Naive thymus-derived CD8-positive, alpha-beta T cell (primary cell): Measurements from ENCODE around the gene PRPF31. TPM values are rescaled to one million over a fixed set of nuclear protein-coding genes. Genes with fewer than 3 reads are reported as not detected.

Experiments used
- ATAC-seq, 2 donors: fragments of 150-1000 bp; cut with Tn5 transposase in 1 of 2; sonication (Bioruptor Pico), chemical (Tn5 transposase) in 1 of 2; 1 replicate in 1 of 2; 2 replicates in 1 of 2; pipeline ENCODE4 v1.10.0; 2021; ENCODE audit warnings: mild to moderate bottlenecking in 2 of 2, moderate library complexity in 2 of 2
- POLR2A ChIA-PET: fragments of 350-600 bp; sonication (Branson Sonifier 250); formaldehyde crosslinking; loops from one replicate; lab custom pipeline; 2021; ENCODE audit warnings: antibody characterized with exemption; lab: Charles Lee
- DNase-seq, 10 donors: peaks; one replicate each; pipeline versions ENCODE4 v3.0.0 to v3.0.0-alpha.2; 2020 to 2022
- H3K27ac Mint-ChIP-seq, 10 donors: one replicate each; pipeline ENCODE4 v1.8.0; 2020 to 2022; ENCODE audit warnings: mild to moderate bottlenecking in 10 of 10, mixed read lengths in 10 of 10, moderate library complexity in 4 of 10, inconsistent platforms in 1 of 10
- H3K27me3 Mint-ChIP-seq, 5 donors: one replicate each; pipeline ENCODE4 v1.8.0; 2021 to 2022; ENCODE audit warnings: mixed read lengths in 5 of 5
- H3K36me3 Mint-ChIP-seq, 3 donors: one replicate each; pipeline ENCODE4 v1.8.0; 2020 to 2022; ENCODE audit warnings: mixed read lengths in 3 of 3, mild to moderate bottlenecking in 2 of 3, inconsistent platforms in 1 of 3
- H3K4me1 Mint-ChIP-seq, 4 donors: one replicate each; pipeline ENCODE4 v1.8.0; 2021 to 2022; ENCODE audit warnings: mixed read lengths in 4 of 4
- H3K4me3 Mint-ChIP-seq, 10 donors: one replicate each; pipeline ENCODE4 v1.8.0; 2020 to 2022; ENCODE audit warnings: mild to moderate bottlenecking in 10 of 10, mixed read lengths in 10 of 10, moderate library complexity in 6 of 10, inconsistent platforms in 1 of 10
- H3K9me3 Mint-ChIP-seq, 9 donors: one replicate each; pipeline ENCODE4 v1.8.0; 2020 to 2022; ENCODE audit warnings: mixed read lengths in 9 of 9, mild to moderate bottlenecking in 3 of 9, inconsistent platforms in 1 of 9, moderate library complexity in 1 of 9
- polyA plus RNA-seq, 3 donors: library from polyadenylated mRNA; unstranded; fragments of 300-500 nt; fragmentation: Illumina TruSeq; gene quantifications; one replicate each; pipeline ENCODE4 v1.2.3, GENCODE V29; 2021
- total RNA-seq, 8 experiments: library from RNA in 2 of 8; stranded (reverse) in 2 of 8; gene quantifications; one replicate each; pipeline ENCODE4 v1.2.3 and lab custom pipeline; 2021 to 2026

PRPF31 gene
- total and polyA plus RNA-seq, 5 experiments from 2014 or later, result 64.0 to 86.8 (median 80.8) TPM

DNA sequence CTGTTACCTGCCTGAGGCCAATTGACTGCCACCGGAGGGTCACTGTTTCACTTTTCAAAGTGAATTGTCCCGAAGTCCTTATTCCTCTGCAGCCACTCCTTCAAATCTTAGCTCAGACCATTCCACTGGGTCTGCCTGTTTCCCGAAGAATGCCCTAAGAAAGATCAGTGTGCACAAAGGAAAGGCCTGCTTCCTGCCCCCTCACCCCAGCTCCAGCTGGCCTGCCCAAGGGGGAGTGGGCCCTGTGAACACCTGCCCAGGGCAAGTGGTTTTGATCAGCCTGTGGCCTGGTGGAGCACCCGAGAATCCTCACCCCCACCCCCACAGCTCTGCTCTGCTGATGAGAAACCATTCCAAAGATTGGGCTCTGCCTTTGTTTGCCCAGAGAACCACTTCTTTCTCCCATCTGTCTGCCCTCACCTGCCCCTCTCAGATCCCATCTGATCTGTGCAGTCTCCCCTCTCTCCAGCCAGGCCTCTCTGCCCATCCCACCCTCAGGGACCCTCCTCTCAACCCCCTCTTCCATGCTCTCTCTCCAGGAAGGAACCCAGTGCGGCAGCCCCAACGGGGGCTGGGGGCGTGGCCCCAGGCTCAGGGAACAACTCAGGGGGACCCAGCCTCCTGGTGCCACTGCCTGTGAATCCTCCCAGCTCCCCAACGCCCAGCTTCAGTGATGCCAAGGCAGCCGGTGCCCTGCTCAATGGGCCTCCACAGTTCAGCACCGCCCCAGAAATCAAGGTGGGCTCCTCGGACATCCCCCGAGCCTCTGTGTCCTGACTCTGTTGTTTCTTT, 33.7 kb downstream of the PRPF31 start:
- Mint-ChIP-seq H3K4me3 (no peak overlapping the region), H3K36me3 (peaks cover 0 to 86% (median 2%) of the 10 kb centered on the region in 3 donors), H3K4me1 (peaks cover 9 to 30% (median 23%) of the 10 kb centered on the region in 4 donors), H3K9me3 (no peaks in the 10 kb centered on the region), H3K27ac (peak overlapping the region in 9 of 10 donors; percentile 25 to 88 (median 52)), H3K27me3 (no peaks in the 10 kb centered on the region)
- DNase-seq (no peak), ATAC-seq (no peak)
- POLR2A ChIA-PET, result interaction anchor here (0.6 to 5.4 kb wide), 3 partner anchors 10 to 14 kb away, joined by 3 to 36 read pairs (median 10); partner anchors contain the start of genes CNOT3 and LENG1

DNA sequence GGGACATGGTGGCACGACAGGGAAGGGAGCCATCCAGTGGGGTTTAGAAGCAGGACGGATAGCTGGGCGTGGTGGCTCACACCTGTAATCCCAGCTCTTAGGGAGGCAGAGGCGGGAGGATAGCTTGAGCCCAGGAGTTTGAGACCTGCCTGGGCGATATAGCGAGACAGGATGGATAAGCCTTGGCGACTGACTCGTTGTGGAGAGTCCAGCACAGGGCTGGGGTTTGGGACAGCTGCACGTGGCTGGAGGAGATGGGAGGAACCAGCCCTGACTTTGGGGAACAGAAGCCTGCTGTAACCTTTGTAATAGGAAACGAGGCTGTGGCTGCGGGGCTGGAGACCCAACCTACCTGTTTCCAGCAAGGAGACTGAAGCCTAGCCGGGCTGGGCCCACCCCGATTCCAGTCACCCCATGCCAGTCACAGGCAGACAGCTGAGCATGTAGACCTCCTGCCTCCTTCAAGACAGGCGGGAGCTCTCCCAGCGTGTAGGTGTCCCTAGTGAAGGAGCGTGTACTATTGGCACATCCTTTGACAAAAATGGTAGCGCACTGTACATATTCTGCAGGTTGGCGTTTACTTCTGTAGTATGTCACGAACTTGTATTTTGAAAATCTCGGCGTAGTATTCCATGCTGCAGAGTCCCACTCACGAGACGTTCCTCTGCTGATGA, 35.9 kb downstream of the PRPF31 start:
- POLR2A ChIA-PET, result interaction anchor here (1.3 to 5.4 kb wide), 3 partner anchors 10 to 14 kb away, joined by 3 to 36 read pairs (median 4); partner anchors contain the start of gene CNOT3
- Mint-ChIP-seq H3K4me1 (peaks cover 18 to 46% (median 33%) of the 10 kb centered on the region in 4 donors), H3K27me3 (no peaks in the 10 kb centered on the region), H3K27ac (peak overlapping the region in 7 of 10 donors; percentile 20 to 86 (median 65)), H3K9me3 (no peaks in the 10 kb centered on the region), H3K36me3 (peaks cover 7 to 84% (median 10%) of the 10 kb centered on the region in 3 donors), H3K4me3 (peak overlapping the region in 1 of 10 donors; percentile 36)
- no peak for ATAC-seq
- no peak for DNase-seq

DNA sequence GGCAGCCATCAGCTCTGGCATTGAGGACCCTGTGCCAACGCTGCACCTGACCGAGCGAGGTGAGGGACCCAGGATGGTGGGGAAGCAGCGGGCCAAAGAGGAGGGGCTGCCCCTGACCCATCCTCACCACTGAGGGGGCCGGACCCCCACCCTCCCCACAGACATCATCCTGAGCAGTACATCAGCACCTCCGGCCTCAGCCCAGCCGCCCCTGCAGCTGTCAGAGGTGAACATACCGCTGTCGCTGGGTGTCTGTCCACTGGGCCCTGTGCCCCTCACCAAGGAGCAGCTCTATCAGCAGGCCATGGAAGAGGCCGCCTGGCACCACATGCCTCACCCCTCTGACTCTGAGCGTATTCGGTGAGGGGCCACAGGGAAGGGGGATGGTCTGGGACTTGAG, 36.7 kb downstream of the PRPF31 start:
- Mint-ChIP-seq H3K27ac (peak overlapping the region in 2 of 10 donors; percentile 51 to 80), H3K36me3 (peaks cover 7 to 83% (median 10%) of the 10 kb centered on the region in 3 donors), H3K4me3 (no peak overlapping the region)

DNA sequence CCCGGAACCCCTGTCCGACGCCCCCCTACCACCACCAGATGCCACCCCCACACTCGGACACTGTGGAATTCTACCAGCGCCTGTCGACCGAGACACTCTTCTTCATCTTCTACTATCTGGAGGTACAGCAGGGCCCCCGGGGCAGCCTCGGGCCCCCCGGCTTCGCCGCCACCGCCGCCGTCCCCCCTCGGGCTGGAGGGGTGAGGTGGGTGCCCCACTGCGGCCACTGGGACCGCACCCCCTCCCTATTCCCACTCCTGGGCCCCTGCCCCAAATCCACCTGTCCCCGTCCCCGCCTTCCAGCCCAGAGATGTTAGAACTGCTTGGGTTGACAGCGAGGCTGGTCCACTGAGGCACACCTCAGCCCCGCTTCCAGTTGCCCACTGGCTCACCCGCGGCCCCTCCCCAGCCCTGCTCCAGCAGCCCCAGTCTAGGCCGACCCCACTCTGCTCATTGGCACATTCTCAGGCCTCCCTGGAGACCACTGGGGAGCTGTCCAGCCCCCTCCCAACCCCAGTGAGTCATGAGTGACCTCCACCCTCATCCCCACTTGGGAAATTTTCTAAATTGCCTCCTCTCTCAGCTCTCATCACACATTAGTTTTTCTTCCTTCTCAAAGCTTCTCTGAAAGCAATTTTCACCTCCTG, 37.4 kb downstream of the PRPF31 start:
- DNase-seq, result no peak
- peak overlapping the region in 8 of 10 donors; percentile 20 to 86 (median 47) for H3K27ac Mint-ChIP-seq
- no peaks in the 10 kb centered on the region for H3K9me3 Mint-ChIP-seq
- ATAC-seq, result no peak
- peaks cover 7 to 85% (median 10%) of the 10 kb centered on the region in 3 donors for H3K36me3 Mint-ChIP-seq
- no peaks in the 10 kb centered on the region for H3K27me3 Mint-ChIP-seq
- peaks cover 28 to 56% (median 40%) of the 10 kb centered on the region in 4 donors for H3K4me1 Mint-ChIP-seq
- POLR2A ChIA-PET, result interaction anchor here (0.8 to 5.4 kb wide), 2 partner anchors 16 to 17 kb away, joined by 3 to 36 read pairs; partner anchors contain the start of gene CNOT3
- peak overlapping the region in 3 of 10 donors; percentile 22 to 60 (median 41) for H3K4me3 Mint-ChIP-seq

More for the DNA sequence above, 36.7 kb downstream of the PRPF31 start:
- peaks cover 22 to 54% (median 38%) of the 10 kb centered on the region in 4 donors for H3K4me1 Mint-ChIP-seq
- no peak for DNase-seq
- POLR2A ChIA-PET, result interaction anchor here (5.4 kb wide), 1 partner anchor 15 kb away, joined by 36 read pairs; the partner anchor contains the start of gene CNOT3
- H3K9me3 Mint-ChIP-seq, result no peaks in the 10 kb centered on the region
- no peaks in the 10 kb centered on the region for H3K27me3 Mint-ChIP-seq
- ATAC-seq, result no peak

DNA sequence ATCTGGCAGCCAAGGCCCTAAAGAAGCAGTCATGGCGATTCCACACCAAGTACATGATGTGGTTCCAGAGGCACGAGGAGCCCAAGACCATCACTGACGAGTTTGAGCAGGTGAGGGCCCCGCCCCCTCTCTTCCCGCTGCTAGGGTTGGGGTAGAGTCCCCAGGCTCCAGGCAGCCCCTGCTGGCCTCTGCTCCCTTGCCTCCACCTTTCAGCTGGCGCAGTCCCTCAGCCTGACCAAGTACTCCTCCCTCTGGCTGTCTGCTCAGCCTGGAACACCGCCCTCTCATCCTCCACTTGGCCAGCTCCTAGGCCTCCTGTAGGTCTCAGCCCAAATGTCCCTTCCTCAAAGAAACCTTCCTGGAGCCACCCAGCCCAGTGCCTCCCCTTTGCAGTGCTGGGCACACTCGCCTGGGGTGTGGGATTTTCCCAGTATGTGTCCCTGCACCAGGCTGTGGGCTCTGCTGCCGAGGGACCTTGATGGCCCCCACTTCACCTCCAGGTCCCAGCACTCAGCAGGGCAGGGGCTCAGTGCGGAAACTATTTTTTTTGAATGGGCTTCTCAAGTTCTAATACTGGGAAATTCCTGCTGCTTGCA, 38.3 kb downstream of the PRPF31 start:
- Mint-ChIP-seq H3K4me1 (peaks cover 29 to 64% (median 47%) of the 10 kb centered on the region in 4 donors), H3K36me3 (peaks cover 7 to 84% (median 12%) of the 10 kb centered on the region in 3 donors), H3K27me3 (no peaks in the 10 kb centered on the region), H3K27ac (peak overlapping the region in 9 of 10 donors; percentile 44 to 92 (median 85)), H3K4me3 (peak overlapping the region in 5 of 10 donors; percentile 60 to 75 (median 66)), H3K9me3 (no peaks in the 10 kb centered on the region)
- ATAC-seq (no peak), DNase-seq (no peak)
- POLR2A ChIA-PET, result interaction anchor here (0.8 kb wide), 1 partner anchor 18 kb away, joined by 3 read pairs; no protein-coding TSS in a partner anchor

DNA sequence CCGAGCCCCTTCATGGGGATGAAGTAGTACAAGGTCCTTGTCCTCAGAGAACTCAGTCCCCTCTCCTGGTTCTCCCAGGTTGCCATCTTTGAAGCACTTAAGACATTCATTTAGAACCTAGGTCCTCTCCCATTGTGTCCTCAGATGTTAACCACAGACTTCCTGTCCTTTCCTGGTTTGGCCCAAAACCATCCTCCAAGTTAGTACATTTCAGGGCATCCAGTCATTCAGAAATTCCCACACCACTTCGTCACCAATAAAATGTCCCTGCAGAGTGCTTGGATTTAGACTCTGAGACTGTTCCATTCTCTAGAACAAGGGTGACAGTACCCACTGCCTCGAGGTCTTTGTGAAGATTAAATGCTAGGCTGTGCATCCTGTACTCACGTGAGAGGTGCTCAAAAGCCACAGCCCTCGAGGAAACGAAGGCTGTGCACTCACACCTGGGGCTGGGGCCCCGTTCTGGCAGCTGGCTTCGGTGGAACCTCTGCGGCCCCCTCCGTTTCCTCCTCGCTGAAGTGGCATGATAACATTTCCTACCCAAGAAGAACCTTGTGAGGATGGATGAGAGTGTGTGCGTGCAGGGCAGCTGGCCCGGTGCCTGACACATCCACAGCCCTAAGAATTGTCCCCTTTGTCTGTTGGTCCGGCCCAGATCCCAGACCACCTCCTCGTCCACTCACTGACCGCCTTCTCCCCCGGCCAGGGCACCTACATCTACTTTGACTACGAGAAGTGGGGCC, 39.2 kb downstream of the PRPF31 start:
- no peaks in the 10 kb centered on the region for H3K27me3 Mint-ChIP-seq
- H3K27ac Mint-ChIP-seq, result peak overlapping the region; percentile 73 to 95 (median 90)
- no peaks in the 10 kb centered on the region for H3K9me3 Mint-ChIP-seq
- peaks cover 28 to 69% (median 51%) of the 10 kb centered on the region in 4 donors for H3K4me1 Mint-ChIP-seq
- POLR2A ChIA-PET, result interaction anchor here (1.0 to 7.6 kb wide), 4 partner anchors 12 to 46 kb away, joined by 5 to 129 read pairs (median 61); partner anchors contain the start of genes CNOT3, MBOAT7, RPS9 and TSEN34
- H3K36me3 Mint-ChIP-seq, result peaks cover 7 to 78% (median 12%) of the 10 kb centered on the region in 3 donors
- DNase-seq (peak in 8 of 10 donors; percentile 37 to 79 (median 70)), ATAC-seq (peak; percentile 8 to 34)
- peak overlapping the region; percentile 22 to 81 (median 62) for H3K4me3 Mint-ChIP-seq

DNA sequence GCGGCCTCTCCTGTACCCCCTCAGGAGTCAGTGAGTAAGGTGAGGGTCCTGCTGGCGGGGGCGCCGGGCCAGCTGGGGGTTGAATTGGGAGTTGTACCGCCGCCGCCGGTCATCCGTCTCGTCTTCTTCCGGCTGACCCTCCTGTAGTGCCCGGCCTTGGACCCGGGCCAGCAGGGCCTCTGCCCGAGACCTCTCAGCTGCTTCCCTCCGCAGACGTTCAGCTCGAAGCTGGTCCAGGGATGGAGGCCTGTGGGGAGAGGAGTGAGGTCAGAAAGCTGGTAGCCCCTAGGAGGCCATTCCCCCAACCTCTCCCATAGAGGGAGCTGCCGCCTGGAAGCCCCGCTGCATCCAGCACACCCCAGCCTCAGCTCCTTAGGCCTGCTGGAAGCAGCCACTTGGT, 40.1 kb downstream of the PRPF31 start:
- Mint-ChIP-seq H3K27ac (peak overlapping the region in 4 of 10 donors; percentile 15 to 68 (median 54)), H3K36me3 (peaks cover 7 to 71% (median 12%) of the 10 kb centered on the region in 3 donors)
- POLR2A ChIA-PET, result interaction anchor here (5.2 to 7.6 kb wide), 4 partner anchors 13 to 41 kb away, joined by 19 to 129 read pairs (median 67); partner anchors contain the start of genes CNOT3, MBOAT7, PRPF31 and TFPT

DNA sequence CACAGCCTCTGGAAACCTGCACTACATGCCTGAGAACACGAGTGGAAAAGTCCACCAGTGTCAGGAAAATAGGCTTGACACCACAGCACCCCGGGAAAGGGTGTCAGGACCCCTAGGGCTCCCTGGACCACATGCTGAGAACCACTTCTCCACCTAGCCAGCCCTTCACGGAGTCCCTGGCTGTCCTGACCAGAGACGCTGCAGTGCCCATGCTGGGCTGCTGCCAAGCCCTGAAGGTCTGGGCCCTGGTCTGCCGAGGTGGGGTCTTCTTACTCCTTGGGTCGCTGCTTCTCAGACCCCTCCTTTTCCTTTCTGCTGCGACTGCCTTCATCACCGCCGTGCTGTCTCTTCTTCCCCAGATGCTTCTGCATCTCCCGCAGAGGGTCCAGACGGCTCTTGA, 40.9 kb downstream of the PRPF31 start:
- peaks cover 7 to 64% (median 12%) of the 10 kb centered on the region in 3 donors for H3K36me3 Mint-ChIP-seq
- H3K9me3 Mint-ChIP-seq, result no peaks in the 10 kb centered on the region
- ATAC-seq, result no peak
- no peak for DNase-seq
- H3K27ac Mint-ChIP-seq, result peak overlapping the region in 4 of 10 donors; percentile 27 to 49 (median 46)
- POLR2A ChIA-PET, result interaction anchor here (5.2 to 7.6 kb wide), 4 partner anchors 13 to 42 kb away, joined by 19 to 129 read pairs (median 67); partner anchors contain the start of genes CNOT3, MBOAT7, PRPF31 and TFPT
- H3K4me1 Mint-ChIP-seq, result peaks cover 35 to 72% (median 64%) of the 10 kb centered on the region in 4 donors
- H3K27me3 Mint-ChIP-seq, result no peaks in the 10 kb centered on the region
- peak overlapping the region in 2 of 10 donors; percentile 32 to 77 for H3K4me3 Mint-ChIP-seq

More for the DNA sequence above, 40.1 kb downstream of the PRPF31 start:
- H3K27me3 Mint-ChIP-seq, result no peaks in the 10 kb centered on the region
- H3K4me1 Mint-ChIP-seq, result peaks cover 31 to 73% (median 60%) of the 10 kb centered on the region in 4 donors
- peak overlapping the region in 5 of 10 donors; percentile 14 to 42 (median 36) for H3K4me3 Mint-ChIP-seq
- DNase-seq (no peak), ATAC-seq (no peak)
- no peaks in the 10 kb centered on the region for H3K9me3 Mint-ChIP-seq

DNA sequence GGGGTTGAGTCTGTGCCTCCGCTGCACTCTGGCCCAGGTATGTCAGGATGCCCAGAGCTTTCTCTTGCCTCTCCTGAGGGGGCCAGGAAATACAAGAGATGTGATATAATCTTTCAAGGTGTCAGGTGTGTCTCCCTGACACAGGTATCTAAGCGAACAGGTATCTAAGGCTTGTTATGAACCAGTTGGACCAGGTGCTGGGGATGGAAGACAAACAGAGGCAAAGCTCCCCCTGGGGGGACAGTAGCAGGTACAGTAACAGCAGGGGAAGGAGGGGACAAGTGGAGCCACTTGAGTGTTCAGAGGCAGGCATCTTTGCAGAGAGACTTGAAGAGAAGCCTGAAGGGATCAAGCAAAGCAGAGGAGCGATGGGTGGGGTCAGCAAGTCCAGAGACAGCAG, 41.4 kb downstream of the PRPF31 start:
- POLR2A ChIA-PET, result interaction anchor here (5.2 to 7.6 kb wide), 4 partner anchors 14 to 42 kb away, joined by 19 to 129 read pairs (median 67); partner anchors contain the start of genes CNOT3, MBOAT7, PRPF31 and TFPT
- peak overlapping the region in 9 of 10 donors; percentile 32 to 77 (median 56) for H3K4me3 Mint-ChIP-seq
- ATAC-seq, result no peak
- peaks cover 35 to 73% (median 67%) of the 10 kb centered on the region in 4 donors for H3K4me1 Mint-ChIP-seq
- H3K36me3 Mint-ChIP-seq, result peaks cover 7 to 60% (median 12%) of the 10 kb centered on the region in 3 donors
- no peak for DNase-seq
- no peaks in the 10 kb centered on the region for H3K9me3 Mint-ChIP-seq
- peak overlapping the region in 8 of 10 donors; percentile 34 to 81 (median 59) for H3K27ac Mint-ChIP-seq
- no peaks in the 10 kb centered on the region for H3K27me3 Mint-ChIP-seq

DNA sequence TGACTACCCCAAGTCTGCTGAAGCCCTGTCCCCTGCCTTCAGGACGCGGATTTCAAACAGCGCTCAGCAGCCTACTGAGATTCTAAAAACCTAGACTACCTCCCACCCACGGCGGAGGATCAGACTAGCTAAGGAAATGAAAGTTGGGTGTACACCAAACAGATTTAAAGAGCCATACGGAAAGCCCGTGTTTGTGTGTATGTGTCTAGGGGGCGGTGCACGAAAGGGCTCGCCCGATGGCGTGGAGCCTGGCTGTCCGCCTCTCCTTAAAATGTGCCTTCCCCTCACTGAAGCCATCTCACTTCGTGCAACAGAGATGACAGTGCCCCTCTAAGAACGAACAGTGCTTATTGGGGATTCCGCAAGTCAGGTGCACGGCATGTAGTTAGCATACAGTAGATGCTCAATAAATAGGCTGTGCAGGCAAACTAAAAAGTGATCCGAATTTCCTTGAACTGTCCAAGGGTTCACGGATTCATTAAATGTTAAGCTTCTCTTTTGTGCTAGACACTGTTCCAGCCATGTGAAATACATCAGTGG, 43.3 kb downstream of the PRPF31 start:
- peak in 4 of 10 donors; percentile 19 to 39 (median 30) for DNase-seq
- Mint-ChIP-seq H3K4me3 (peak overlapping the region; percentile 91 to 100 (median 100)), H3K27me3 (no peaks in the 10 kb centered on the region), H3K27ac (peak overlapping the region; percentile 99 to 100 (median 99)), H3K4me1 (peaks cover 34 to 78% (median 73%) of the 10 kb centered on the region in 4 donors), H3K9me3 (no peaks in the 10 kb centered on the region), H3K36me3 (peaks cover 7 to 43% (median 12%) of the 10 kb centered on the region in 3 donors)
- POLR2A ChIA-PET, result interaction anchor here (0.7 to 7.6 kb wide), 19 partner anchors 8 to 290 kb away, joined by 3 to 129 read pairs (median 6); partner anchors contain the start of genes CNOT3, LENG8, MBOAT7 and NDUFA3
- ATAC-seq, result no peak
